Loucy (cell line): ENCODE data around the gene DLK2.
"Not testable (repeated sequence)": the region's sequence is repeated elsewhere in the genome, so short reads cannot be mapped to it uniquely, and the experiment has no call there.

Source experiments
- H2AFZ ChIP-seq: fragments of 200-600 bp; sonication (generic); 2 replicates; pipeline ENCODE4 v1.6.0; 2016; ENCODE audit warnings: antibody characterized with exemption, mild to moderate bottlenecking, low read length, moderate library complexity
- H3F3A ChIP-seq: fragments of 200-600 bp; 2 replicates; pipeline ENCODE4 v1.6.0; 2016; ENCODE audit warnings: antibody characterized with exemption, low read depth, mild to moderate bottlenecking
- H3K27me3 ChIP-seq: fragments of 200-600 bp; sonication (generic); 2 replicates; pipeline ENCODE4 v1.6.1; 2014; ENCODE audit warnings: low read length, mild to moderate bottlenecking; ENCODE audit not compliant: insufficient read depth, poor library complexity, severe bottlenecking
- H3K36me3 ChIP-seq: fragments of 200-600 bp; sonication (generic); 2 replicates; pipeline ENCODE4 v1.6.1; 2016; ENCODE audit warnings: low read length; ENCODE audit not compliant: insufficient read depth
- H3K4me1 ChIP-seq: fragments of 200-600 bp; sonication (generic); 2 replicates; pipeline ENCODE4 v1.5.1; 2014; ENCODE audit warnings: low read length, mild to moderate bottlenecking; ENCODE audit not compliant: insufficient read depth, poor library complexity, severe bottlenecking
- H3K4me2 ChIP-seq: fragments of 200-600 bp; sonication (generic); 2 replicates; pipeline ENCODE4 v1.6.0; 2014; ENCODE audit warnings: antibody characterized with exemption, low read length, low read depth, mild to moderate bottlenecking; ENCODE audit not compliant: poor library complexity, severe bottlenecking
- H3K4me3 ChIP-seq: fragments of 200-600 bp; sonication (generic); 2 replicates; pipeline ENCODE4 v1.5.1; 2014; ENCODE audit warnings: low read length, mild to moderate bottlenecking, mixed read lengths; ENCODE audit not compliant: poor library complexity, severe bottlenecking
- H3K79me2 ChIP-seq: fragments of 200-600 bp; sonication (generic); 2 replicates; pipeline ENCODE4 v1.6.1; 2014; ENCODE audit warnings: low read length; ENCODE audit not compliant: insufficient read depth
- H3K9ac ChIP-seq: fragments of 200-600 bp; sonication (generic); 2 replicates; pipeline ENCODE4 v1.6.0; 2014; ENCODE audit warnings: mild to moderate bottlenecking, low read depth, low read length, moderate library complexity; ENCODE audit not compliant: poor library complexity, severe bottlenecking
- H3K9me2 ChIP-seq: fragments of 200-600 bp; sonication (generic); replicated peaks from 2 replicates; pipeline ENCODE4 v1.6.1; 2016; ENCODE audit warnings: low read depth, low read length, mixed read lengths
- H3K9me3 ChIP-seq: fragments of 200-600 bp; sonication (generic); 2 replicates; pipeline ENCODE4 v1.6.1; 2014; ENCODE audit warnings: mild to moderate bottlenecking, antibody characterized with exemption, low read length, low read depth; ENCODE audit not compliant: insufficient read depth
- H4K20me1 ChIP-seq: fragments of 200-600 bp; sonication (generic); 2 replicates; pipeline ENCODE4 v1.6.0; 2014; ENCODE audit warnings: antibody characterized with exemption, low read length, mild to moderate bottlenecking; ENCODE audit not compliant: insufficient read depth, poor library complexity, severe bottlenecking
- EZH2phosphoT487 ChIP-seq: fragments of 200-600 bp; IDR thresholded peaks from 2 replicates; pipeline ENCODE4 v1.6.1; 2018; ENCODE audit warnings: antibody characterized with exemption, mild to moderate bottlenecking, moderate library complexity, borderline replicate concordance
- TF ChIP-seq, protein P1 (sequence below): fragments of 200-600 bp; sonication (generic); conservative IDR thresholded peaks from 2 replicates; pipeline ENCODE4 v1.5.1; 2014; ENCODE audit warnings: mild to moderate bottlenecking, antibody characterized with exemption, low read length

Gene DLK2

DNA sequence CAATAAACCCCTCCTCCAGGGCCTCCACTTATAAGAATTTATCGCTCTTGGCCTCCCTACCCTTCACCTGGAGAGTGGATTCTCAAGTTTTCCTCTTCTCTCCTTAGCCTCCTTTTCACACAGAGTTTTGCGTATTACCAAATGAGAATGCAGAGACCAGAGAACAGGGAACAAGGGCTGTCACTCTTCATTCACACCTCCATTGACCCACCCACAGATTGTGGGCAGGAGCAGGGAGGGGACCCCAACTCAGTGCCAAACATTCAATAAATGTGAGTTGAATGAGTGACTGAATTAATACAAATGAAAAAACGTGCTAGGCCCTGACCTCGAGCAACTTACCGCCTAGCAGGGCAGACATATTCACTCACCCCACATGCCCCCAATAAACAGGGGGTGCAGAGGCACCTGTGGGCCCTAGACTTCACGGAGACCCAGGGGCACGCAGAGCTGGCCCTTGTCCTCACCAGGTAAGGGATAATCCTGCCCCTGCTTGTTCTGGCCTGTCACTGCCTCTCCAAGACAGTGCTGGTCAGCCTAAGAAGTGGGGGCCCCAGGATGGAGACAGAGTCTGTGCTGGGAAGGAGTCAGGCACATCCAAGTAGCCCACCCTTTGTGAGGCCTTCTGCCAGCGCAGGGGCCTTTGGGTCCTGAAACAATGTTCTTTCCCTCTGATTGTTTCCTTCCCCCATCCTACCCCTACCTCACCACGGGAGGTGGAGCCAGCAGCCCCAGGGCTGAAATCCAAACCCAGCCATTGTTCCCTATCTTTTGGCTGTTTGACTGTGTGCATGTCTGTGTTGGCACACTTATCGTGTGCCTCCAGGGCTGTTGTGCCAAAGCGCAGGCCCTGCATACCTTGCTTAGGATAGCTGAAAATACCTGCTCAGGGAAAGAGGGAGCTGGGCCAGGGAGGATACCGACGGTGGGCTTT lies 13.7 kb upstream of the DLK2 start:
- Histone ChIP-seq H4K20me1 (no peaks in the 10 kb centered on the region), H3K4me3 (no peak overlapping the region), H3K36me3 (no peaks in the 10 kb centered on the region), H3F3A (no peaks in the 10 kb centered on the region), H3K4me2 (no peak overlapping the region), H3K9me3 (no peaks in the 10 kb centered on the region), H3K9me2 (no peaks in the 10 kb centered on the region), H3K4me1 (no peaks in the 10 kb centered on the region), H3K9ac (no peak overlapping the region), H2AFZ (no peak overlapping the region), H3K79me2 (no peaks in the 10 kb centered on the region), H3K27me3 (no peaks in the 10 kb centered on the region)
- TF ChIP-seq EZH2phosphoT487, result no peak
- TF ChIP-seq, protein P1, sequence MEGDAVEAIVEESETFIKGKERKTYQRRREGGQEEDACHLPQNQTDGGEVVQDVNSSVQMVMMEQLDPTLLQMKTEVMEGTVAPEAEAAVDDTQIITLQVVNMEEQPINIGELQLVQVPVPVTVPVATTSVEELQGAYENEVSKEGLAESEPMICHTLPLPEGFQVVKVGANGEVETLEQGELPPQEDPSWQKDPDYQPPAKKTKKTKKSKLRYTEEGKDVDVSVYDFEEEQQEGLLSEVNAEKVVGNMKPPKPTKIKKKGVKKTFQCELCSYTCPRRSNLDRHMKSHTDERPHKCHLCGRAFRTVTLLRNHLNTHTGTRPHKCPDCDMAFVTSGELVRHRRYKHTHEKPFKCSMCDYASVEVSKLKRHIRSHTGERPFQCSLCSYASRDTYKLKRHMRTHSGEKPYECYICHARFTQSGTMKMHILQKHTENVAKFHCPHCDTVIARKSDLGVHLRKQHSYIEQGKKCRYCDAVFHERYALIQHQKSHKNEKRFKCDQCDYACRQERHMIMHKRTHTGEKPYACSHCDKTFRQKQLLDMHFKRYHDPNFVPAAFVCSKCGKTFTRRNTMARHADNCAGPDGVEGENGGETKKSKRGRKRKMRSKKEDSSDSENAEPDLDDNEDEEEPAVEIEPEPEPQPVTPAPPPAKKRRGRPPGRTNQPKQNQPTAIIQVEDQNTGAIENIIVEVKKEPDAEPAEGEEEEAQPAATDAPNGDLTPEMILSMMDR, result no peak

DNA sequence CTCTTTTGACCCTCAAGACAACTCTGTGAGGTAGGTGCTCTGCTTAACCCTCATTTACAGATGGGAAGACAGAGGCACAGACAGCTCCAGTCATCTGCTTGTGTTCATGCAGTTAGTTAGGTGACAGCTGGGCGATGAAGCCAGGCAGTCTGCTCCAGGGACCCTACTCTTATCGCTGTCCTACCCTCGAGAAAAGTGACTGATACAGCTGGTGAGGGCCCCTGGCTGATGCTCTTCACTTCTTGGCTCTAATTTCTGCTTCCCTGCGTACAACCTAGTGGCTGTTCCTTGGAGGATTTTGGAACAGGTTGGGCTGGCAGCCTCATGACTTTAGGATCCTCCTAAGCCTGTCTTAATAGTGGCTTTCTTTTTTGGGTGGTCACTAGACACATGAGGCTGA lies 12.9 kb upstream of the DLK2 start:
- Histone ChIP-seq H3K9me2 (no peaks in the 10 kb centered on the region), H3K79me2 (no peaks in the 10 kb centered on the region), H3K4me2 (no peak overlapping the region), H3K27me3 (no peaks in the 10 kb centered on the region), H3K9ac (no peak overlapping the region), H3K36me3 (no peaks in the 10 kb centered on the region), H4K20me1 (no peaks in the 10 kb centered on the region), H3K4me1 (no peaks in the 10 kb centered on the region), H3K4me3 (no peak overlapping the region), H3F3A (no peaks in the 10 kb centered on the region), H3K9me3 (no peaks in the 10 kb centered on the region), H2AFZ (no peak overlapping the region)
- no peak for TF ChIP-seq EZH2phosphoT487
- TF ChIP-seq, protein P1, result no peak

DNA sequence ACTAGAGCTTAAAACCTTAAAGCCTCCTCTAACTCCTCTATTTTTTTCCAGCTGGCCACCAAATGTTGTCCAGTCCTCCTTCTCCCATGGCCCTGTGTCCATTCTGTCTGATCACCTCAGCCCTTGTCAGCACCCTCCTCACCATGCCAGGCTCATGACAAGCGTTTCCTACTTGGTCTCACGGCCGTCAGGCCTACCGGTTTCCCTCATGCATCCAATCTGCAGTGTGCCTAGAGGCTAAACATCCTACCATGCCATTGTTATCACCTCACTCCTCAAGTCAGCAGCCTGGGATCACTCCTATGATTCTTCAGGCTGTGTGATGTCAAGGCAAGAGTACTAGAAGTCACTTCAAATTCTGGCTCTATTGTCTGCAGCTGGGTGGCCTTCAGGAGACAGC lies 12.4 kb upstream of the DLK2 start:
- Histone ChIP-seq H3K4me2 (no peak overlapping the region), H3K79me2 (no peaks in the 10 kb centered on the region), H3K9me2 (no peaks in the 10 kb centered on the region), H2AFZ (no peak overlapping the region), H3K4me1 (no peaks in the 10 kb centered on the region), H3K27me3 (no peaks in the 10 kb centered on the region), H3K9ac (no peak overlapping the region), H3K36me3 (no peaks in the 10 kb centered on the region), H3F3A (no peaks in the 10 kb centered on the region), H4K20me1 (no peaks in the 10 kb centered on the region), H3K9me3 (no peaks in the 10 kb centered on the region), H3K4me3 (no peak overlapping the region)
- TF ChIP-seq, protein P1, result no peak
- TF ChIP-seq EZH2phosphoT487, result no peak

DNA sequence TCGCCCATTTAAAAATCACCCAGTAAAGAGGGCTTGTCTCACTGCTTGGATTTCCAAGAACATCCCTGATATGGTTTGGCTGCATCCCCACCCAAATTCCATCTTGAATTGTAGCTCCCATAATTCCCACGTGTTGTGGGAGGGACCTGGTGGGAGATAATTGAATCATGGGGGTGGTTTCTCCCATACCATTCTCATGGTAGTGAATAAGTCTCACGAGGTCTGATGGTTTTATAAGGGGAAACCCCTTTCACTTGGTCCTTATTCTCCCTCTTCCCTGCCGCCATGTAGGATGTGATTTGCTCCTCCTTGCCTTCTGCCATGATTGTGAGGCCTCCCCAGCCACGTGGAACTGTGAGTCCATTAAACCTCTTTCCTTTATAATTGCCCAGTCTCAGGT lies 11.9 kb upstream of the DLK2 start:
- H4K20me1 ChIP-seq, H2AFZ ChIP-seq, H3K9me2 ChIP-seq: not testable (repeated sequence)

More for the DNA sequence above, 11.9 kb upstream of the DLK2 start:
- not testable (repeated sequence) for H3K9ac ChIP-seq, H3K27me3 ChIP-seq, H3K9me3 ChIP-seq, H3K79me2 ChIP-seq, H3K4me2 ChIP-seq, H3K4me1 ChIP-seq, H3K36me3 ChIP-seq, H3K4me3 ChIP-seq, H3F3A ChIP-seq
